CD14-positive monocyte (primary cell): Measurements from ENCODE around the gene CST7. TPM values are rescaled to one million over a fixed set of nuclear protein-coding genes. Genes with fewer than 3 reads are reported as not detected.

Source experiments
- DNase-seq, 3 donors: peaks; one replicate each; pipeline ENCODE4 v3.0.0-alpha.2; 2011 to 2022
- H2AFZ ChIP-seq: 2 replicates; pipeline ENCODE4 v1.6.0; 2012; ENCODE audit warnings: mild to moderate bottlenecking, low read depth, low read length, inconsistent platforms; ENCODE audit not compliant: insufficient read depth, poor library complexity, severe bottlenecking
- H3K27ac ChIP-seq, 2 donors: 1 replicate in 1 of 2; 2 replicates in 1 of 2; pipeline ENCODE4 v1.5.1; 2012 to 2013; ENCODE audit warnings: low read length in 2 of 2, control low read depth in 1 of 2, inconsistent platforms in 1 of 2, low read depth in 1 of 2, mild to moderate bottlenecking in 1 of 2
- H3K27me3 ChIP-seq, 2 donors: one replicate each; pipeline versions ENCODE4 v1.6.0 to v1.6.1; 2011 to 2013; ENCODE audit warnings: low read length in 2 of 2; ENCODE audit not compliant: control insufficient read depth in 2 of 2, insufficient read depth in 2 of 2
- H3K36me3 ChIP-seq, 2 donors: replicated peaks in 1 of 2; 1 replicate in 1 of 2; 2 replicates in 1 of 2; pipeline versions ENCODE4 v1.5.1 to v1.6.1; 2012 to 2013; ENCODE audit warnings: low read length in 2 of 2, control low read depth in 1 of 2, inconsistent platforms in 1 of 2, mild to moderate bottlenecking in 1 of 2; ENCODE audit not compliant: insufficient read depth in 2 of 2, control insufficient read depth in 1 of 2
- H3K4me1 ChIP-seq, 2 donors: 1 replicate in 1 of 2; 2 replicates in 1 of 2; pipeline versions ENCODE4 v1.5.1 to v1.6.1; 2012 to 2013; ENCODE audit warnings: low read length in 2 of 2, control low read depth in 1 of 2, inconsistent platforms in 1 of 2, mild to moderate bottlenecking in 1 of 2, moderate library complexity in 1 of 2; ENCODE audit not compliant: insufficient read depth in 2 of 2, control insufficient read depth in 1 of 2
- H3K4me2 ChIP-seq: replicated peaks from 2 replicates; pipeline ENCODE3; 2012; ENCODE audit warnings: low read length, moderate library complexity, mild to moderate bottlenecking; ENCODE audit not compliant: poor library complexity, severe bottlenecking; ENCODE audit errors: extremely low read depth
- H3K4me3 ChIP-seq, 3 experiments: fragments of 200-600 bp in 1 of 3; sonication (generic) in 1 of 3; replicated peaks in 1 of 3; 1 replicate in 2 of 3; 2 replicates in 1 of 3; pipeline ENCODE4 v1.5.1; 2011 to 2013; ENCODE audit warnings: low read length in 3 of 3, mild to moderate bottlenecking in 3 of 3, control low read depth in 2 of 3, low read depth in 2 of 3, inconsistent platforms in 1 of 3, moderate library complexity in 1 of 3
- H3K79me2 ChIP-seq: 2 replicates; pipeline ENCODE4 v1.6.0; 2012; ENCODE audit warnings: mild to moderate bottlenecking, control low read depth, inconsistent platforms, low read length, moderate library complexity; ENCODE audit not compliant: insufficient read depth
- H3K9ac ChIP-seq: 2 replicates; pipeline ENCODE4 v1.6.0; 2017; ENCODE audit warnings: low read length, mild to moderate bottlenecking; ENCODE audit not compliant: insufficient read depth, poor library complexity, severe bottlenecking
- H3K9me3 ChIP-seq, 2 donors: replicated peaks in 1 of 2; 1 replicate in 1 of 2; 2 replicates in 1 of 2; pipeline versions ENCODE4 v1.5.1 to v1.6.1; 2012 to 2013; ENCODE audit warnings: low read length in 2 of 2, control low read depth in 1 of 2; ENCODE audit not compliant: control insufficient read depth in 1 of 2, insufficient read depth in 1 of 2
- H4K20me1 ChIP-seq: 2 replicates; pipeline ENCODE4 v1.6.0; 2012; ENCODE audit warnings: mild to moderate bottlenecking, low read length, control low read depth, moderate library complexity; ENCODE audit not compliant: insufficient read depth
- H3K27ac Mint-ChIP-seq, 7 donors: one replicate each; pipeline ENCODE4 v1.8.0; 2020; ENCODE audit warnings: mild to moderate bottlenecking in 7 of 7, mixed read lengths in 7 of 7, moderate library complexity in 6 of 7, inconsistent platforms in 2 of 7
- H3K27me3 Mint-ChIP-seq, 3 donors: one replicate each; pipeline ENCODE4 v1.8.0; 2021 to 2022; ENCODE audit warnings: low read depth in 3 of 3, mild to moderate bottlenecking in 3 of 3, mixed read lengths in 3 of 3, moderate library complexity in 3 of 3, inconsistent platforms in 1 of 3
- H3K36me3 Mint-ChIP-seq, 2 donors: one replicate each; pipeline ENCODE4 v1.8.0; 2020; ENCODE audit warnings: mixed read lengths in 2 of 2, inconsistent platforms in 1 of 2, mild to moderate bottlenecking in 1 of 2
- H3K4me1 Mint-ChIP-seq: one replicate; pipeline ENCODE4 v1.8.0; 2020; ENCODE audit warnings: mild to moderate bottlenecking, mixed read lengths
- H3K4me3 Mint-ChIP-seq, 2 donors: one replicate each; pipeline ENCODE4 v1.8.0; 2020; ENCODE audit warnings: mild to moderate bottlenecking in 2 of 2, mixed read lengths in 2 of 2, moderate library complexity in 1 of 2
- H3K9me3 Mint-ChIP-seq, 7 donors: one replicate each; pipeline ENCODE4 v1.8.0; 2020 to 2022; ENCODE audit warnings: mixed read lengths in 7 of 7, mild to moderate bottlenecking in 6 of 7, moderate library complexity in 6 of 7, inconsistent platforms in 2 of 7
- WGBS: methylation state at CpG from one replicate; pipeline ENCODE4 v1.1.5; 2013; ENCODE audit warnings: missing lambda C conversion rate; ENCODE audit not compliant: insufficient coverage; 5-methylcytosine and 5-hydroxymethylcytosine counted together
- intact Hi-C, 2 donors: fragments of 100-400 bp; cut with micrococcal nuclease; formaldehyde crosslinking; loops; one replicate each; pipeline versions ENCODE4 v1.15.0 to v1.15.1; 2023
- polyA plus RNA-seq, 3 donors: library from polyadenylated mRNA; depleted of rRNA in 1 of 3; unstranded in 2 of 3; stranded (reverse) in 1 of 3; fragments of 300-500 nt in 2 of 3; fragments of >200 nt in 1 of 3; fragmentation: Illumina TruSeq in 2 of 3; gene quantifications; 1 replicate in 2 of 3; 2 replicates in 1 of 3; pipeline ENCODE4 v1.2.3, GENCODE V29; 2012 to 2021
- TF ChIP-seq, protein P1 (sequence below): fragments of 200-600 bp; IDR thresholded peaks from one replicate; pipeline ENCODE4 v1.8.0; 2022; ENCODE audit warnings: antibody characterized with exemption, mild to moderate bottlenecking

CST7 gene
- polyA plus RNA-seq, 3 donors, result 1.2 to 3.2 (median 1.8) TPM

DNA sequence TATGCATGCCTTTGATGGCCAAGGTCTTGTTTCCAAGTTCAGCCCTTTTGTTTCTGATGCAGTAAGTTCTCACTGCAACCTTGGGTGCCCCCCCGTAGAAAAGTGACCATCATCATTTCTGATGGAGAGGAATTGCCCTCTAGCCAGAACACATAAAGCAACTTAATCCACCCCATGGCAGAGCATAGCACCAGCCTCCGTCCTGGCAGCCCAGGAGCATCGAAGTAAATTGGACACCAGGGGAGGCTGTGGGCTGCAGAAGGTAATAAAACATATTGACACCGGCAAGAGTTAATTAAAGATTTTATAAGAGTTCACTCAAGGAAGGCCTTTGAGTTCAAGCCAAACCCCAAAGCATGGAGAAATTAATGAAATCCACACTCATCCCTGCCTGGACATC is 39.2 kb upstream of the CST7 start:
- no peak overlapping the region for H2AFZ ChIP-seq
- TF ChIP-seq, protein P1, sequence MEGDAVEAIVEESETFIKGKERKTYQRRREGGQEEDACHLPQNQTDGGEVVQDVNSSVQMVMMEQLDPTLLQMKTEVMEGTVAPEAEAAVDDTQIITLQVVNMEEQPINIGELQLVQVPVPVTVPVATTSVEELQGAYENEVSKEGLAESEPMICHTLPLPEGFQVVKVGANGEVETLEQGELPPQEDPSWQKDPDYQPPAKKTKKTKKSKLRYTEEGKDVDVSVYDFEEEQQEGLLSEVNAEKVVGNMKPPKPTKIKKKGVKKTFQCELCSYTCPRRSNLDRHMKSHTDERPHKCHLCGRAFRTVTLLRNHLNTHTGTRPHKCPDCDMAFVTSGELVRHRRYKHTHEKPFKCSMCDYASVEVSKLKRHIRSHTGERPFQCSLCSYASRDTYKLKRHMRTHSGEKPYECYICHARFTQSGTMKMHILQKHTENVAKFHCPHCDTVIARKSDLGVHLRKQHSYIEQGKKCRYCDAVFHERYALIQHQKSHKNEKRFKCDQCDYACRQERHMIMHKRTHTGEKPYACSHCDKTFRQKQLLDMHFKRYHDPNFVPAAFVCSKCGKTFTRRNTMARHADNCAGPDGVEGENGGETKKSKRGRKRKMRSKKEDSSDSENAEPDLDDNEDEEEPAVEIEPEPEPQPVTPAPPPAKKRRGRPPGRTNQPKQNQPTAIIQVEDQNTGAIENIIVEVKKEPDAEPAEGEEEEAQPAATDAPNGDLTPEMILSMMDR, result no peak
- H3K4me1 ChIP-seq, result no peaks in the 10 kb centered on the region
- no peak overlapping the region for H3K27ac ChIP-seq
- H3K36me3 ChIP-seq, result no peaks in the 10 kb centered on the region
- DNase-seq, result no peak
- H3K9ac ChIP-seq, result no peak overlapping the region
- H3K27me3 ChIP-seq, result no peaks in the 10 kb centered on the region
- intact Hi-C loops, result loop anchor here in 1 of 2 donors (10.0 kb wide), 1 partner anchor 1015 kb away; no protein-coding TSS in a partner anchor
- H3K79me2 ChIP-seq, result no peaks in the 10 kb centered on the region
- peaks cover 0 to 1% (median 1%) of the 10 kb centered on the region in 3 donors for H3K27me3 Mint-ChIP-seq
- no peaks in the 10 kb centered on the region for H4K20me1 ChIP-seq
- no peak overlapping the region for H3K4me3 ChIP-seq
- no peaks in the 10 kb centered on the region for H3K36me3 Mint-ChIP-seq
- H3K9me3 Mint-ChIP-seq, result peaks cover 2 to 23% (median 13%) of the 10 kb centered on the region in 7 donors
- no peaks in the 10 kb centered on the region for H3K4me1 Mint-ChIP-seq
- peaks cover 16 to 21% of the 10 kb centered on the region in 2 donors for H3K9me3 ChIP-seq
- no peak overlapping the region for H3K4me3 Mint-ChIP-seq
- no CpG with 5 or more reads among the region's 4 CpGs for WGBS
- no peak overlapping the region for H3K27ac Mint-ChIP-seq
- no peak overlapping the region for H3K4me2 ChIP-seq

DNA sequence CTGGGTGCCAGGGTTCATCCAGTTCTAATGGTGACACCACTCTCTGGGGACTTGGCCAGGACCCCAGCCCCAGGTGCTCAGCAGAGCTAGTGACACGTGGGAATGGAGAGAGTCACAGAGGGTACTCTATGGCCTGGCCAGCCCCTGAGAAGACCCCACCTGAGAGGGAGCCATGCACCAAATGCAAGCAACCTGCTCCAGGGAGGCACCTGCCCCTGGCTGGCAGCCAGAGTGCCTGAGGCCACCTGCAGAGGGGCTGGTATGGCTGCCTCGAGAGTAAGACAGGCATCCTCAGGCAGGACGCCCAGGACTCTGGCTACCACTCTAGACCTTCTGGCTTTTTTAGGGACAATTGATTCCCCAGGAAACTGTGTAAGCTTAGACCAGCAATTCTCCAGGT is 38.6 kb upstream of the CST7 start:
- Mint-ChIP-seq H3K4me3 (no peak overlapping the region), H3K4me1 (no peaks in the 10 kb centered on the region), H3K27ac (no peak overlapping the region), H3K36me3 (no peaks in the 10 kb centered on the region), H3K27me3 (peaks cover 0 to 5% (median 1%) of the 10 kb centered on the region in 3 donors), H3K9me3 (peaks cover 2 to 23% (median 13%) of the 10 kb centered on the region in 7 donors)
- Histone ChIP-seq H3K4me2 (no peak overlapping the region), H4K20me1 (no peaks in the 10 kb centered on the region), H3K4me1 (no peaks in the 10 kb centered on the region), H3K9ac (no peak overlapping the region), H3K4me3 (no peak overlapping the region), H3K27me3 (no peaks in the 10 kb centered on the region), H3K36me3 (no peaks in the 10 kb centered on the region), H2AFZ (no peak overlapping the region), H3K9me3 (peaks cover 16 to 21% of the 10 kb centered on the region in 2 donors), H3K79me2 (no peaks in the 10 kb centered on the region), H3K27ac (no peak overlapping the region)
- WGBS, result 98% methylated on average over 3 of the region's 3 CpGs
- no peak for DNase-seq
- TF ChIP-seq, protein P1, result no peak
- intact Hi-C loops, result loop anchor here in 1 of 2 donors (10.0 kb wide), 1 partner anchor 1016 kb away; no protein-coding TSS in a partner anchor
